ENCODE data around the gene GDPGP1. TPM values are rescaled to one million over a fixed set of nuclear protein-coding genes. Genes with fewer than 3 reads are reported as not detected.

The GDPGP1 gene
- total and polyA plus RNA-seq, 10 of the 15 experiments (the other 5 are each of a cell fraction or from before 2014, with no cell fraction given): 0.68 to 8.9 (median 3.0) TPM

GRCh38 chr15:90230071-90230494 lies 3.9 kb upstream of the GDPGP1 start:
- Histone ChIP-seq H3K4me1 (ENCODE audit: control insufficient read depth, insufficient read depth, low read length) (peaks cover 28% of the 10 kb centered on the region), H3K4me3 (no peak overlapping the region), H3K27me3 (replicated peaks in 1 of 2; ENCODE audit: control insufficient read depth in 2 of 2, insufficient read depth in 2 of 2, low read length in 1 of 2) (no peaks in the 10 kb centered on the region), H3K9ac (ENCODE audit: control insufficient read depth, insufficient read depth, low read length) (no peak overlapping the region), H3K27ac (ENCODE audit: control insufficient read depth, insufficient read depth) (no peak overlapping the region), H3K4me2 (ENCODE audit: control insufficient read depth, insufficient read depth) (peak overlapping the region; percentile 38; the same call in 1 of the 2 replicates), H3K36me3 (ENCODE audit: control insufficient read depth in 2 of 2, insufficient read depth in 2 of 2, low read length in 1 of 2) (peaks cover 16 to 19% of the 10 kb centered on the region in 2 experiments; a peak in 3 of 4 replicates), H4K20me1 (ENCODE audit: control insufficient read depth, insufficient read depth) (no peaks in the 10 kb centered on the region), H2AFZ (ENCODE audit: control insufficient read depth, low read depth, low read length) (no peak overlapping the region), H3K9me3 (replicated peaks; ENCODE audit: control insufficient read depth, insufficient read depth, low read length) (no peaks in the 10 kb centered on the region), H3K79me2 (ENCODE audit: control insufficient read depth, insufficient read depth, low read length) (peaks cover 19% of the 10 kb centered on the region)
- intact Hi-C loops (cut with micrococcal nuclease; ENCODE audit: unreplicated experiment): loop anchor here (5.0 kb wide), 5 partner anchors 38 to 432 kb away; partner anchors contain the start of gene AP3S2
- ATAC-seq (no peak), DNase-seq (ENCODE audit: low read depth, low spot score) (no peak), FAIRE-seq (no peak)
- peak; percentile 31; the same call in 1 of the 2 replicates for TF ChIP-seq POLR2A (IDR thresholded peaks at IDR 0.05; ENCODE audit: low read depth, low read length)
- no peak for TF ChIP-seq CBX3 (IDR thresholded peaks at IDR 0.05; ENCODE audit: borderline replicate concordance, low read depth)
- no peak for TF ChIP-seq DPF2 (IDR thresholded peaks at IDR 0.05)
- no peak for TF ChIP-seq GATAD2B (conservative IDR thresholded peaks at IDR 0.05; ENCODE audit: low read depth)
- ChIA-PET CTCF (interaction anchor here (1.0 to 4.8 kb wide), 5 partner anchors 8 to 87 kb away, joined by 3 to 38 read pairs (median 5); no protein-coding TSS in a partner anchor), SMC1A (ENCODE audit: uncharacterized antibody, unreplicated experiment) (interaction anchor here (0.7 to 4.5 kb wide), 8 partner anchors 8 to 125 kb away, joined by 3 to 24 read pairs (median 12); no protein-coding TSS in a partner anchor), POLR2A (interaction anchor here (0.8 to 4.9 kb wide), 3 partner anchors 28 to 68 kb away, joined by 3 to 31 read pairs (median 5); partner anchors contain the start of gene SEMA4B), RAD21 (ENCODE audit: unreplicated experiment) (interaction anchor here (2.1 kb wide), 1 partner anchor 9 kb away, joined by 5 read pairs; no protein-coding TSS in a partner anchor)
- in situ Hi-C loops (cut with MboI): no loop called here
- WGBS (ENCODE audit: insufficient coverage, insufficient replicate concordance, low lambda C conversion rate, missing lambda C conversion rate): 99% methylated on average over 12 of the region's 12 CpGs
- BruUV-seq (replicated peaks): no TSS peak

GRCh38 chr15:90230610-90231009 lies 3.4 kb upstream of the GDPGP1 start:
- WGBS (ENCODE audit: insufficient coverage, insufficient replicate concordance, low lambda C conversion rate, missing lambda C conversion rate): 78% methylated on average over 8 of the region's 8 CpGs
- H3K4me3 ChIP-seq: peak overlapping the region; percentile 42; the same call in 1 of the 2 replicates
- ATAC-seq (no peak), FAIRE-seq (no peak), DNase-seq (ENCODE audit: low read depth, low spot score) (no peak)
- no peaks in the 10 kb centered on the region for H3K27me3 ChIP-seq (replicated peaks in 1 of 2; ENCODE audit: control insufficient read depth in 2 of 2, insufficient read depth in 2 of 2, low read length in 1 of 2)
- intact Hi-C loops (cut with micrococcal nuclease; ENCODE audit: unreplicated experiment) (loop anchor here (5.0 kb wide), 5 partner anchors 38 to 432 kb away; partner anchors contain the start of gene AP3S2), in situ Hi-C loops (cut with MboI) (no loop called here)
- peaks cover 19% of the 10 kb centered on the region for H3K79me2 ChIP-seq (ENCODE audit: control insufficient read depth, insufficient read depth, low read length)
- no peak overlapping the region for H2AFZ ChIP-seq (ENCODE audit: control insufficient read depth, low read depth, low read length)
- peak overlapping the region; percentile 66 for H3K27ac ChIP-seq (ENCODE audit: control insufficient read depth, insufficient read depth)
- ChIA-PET RAD21 (ENCODE audit: unreplicated experiment) (interaction anchor here (1.0 to 2.6 kb wide), 5 partner anchors 10 to 81 kb away, joined by 3 to 22 read pairs (median 5); no protein-coding TSS in a partner anchor), CTCF (interaction anchor here (1.0 to 4.8 kb wide), 9 partner anchors 9 to 131 kb away, joined by 3 to 38 read pairs (median 5); partner anchors contain the start of gene SEMA4B), POLR2A (interaction anchor here (0.6 to 4.9 kb wide), 7 partner anchors 24 to 230 kb away, joined by 3 to 31 read pairs (median 5); partner anchors contain the start of gene SEMA4B), SMC1A (ENCODE audit: uncharacterized antibody, unreplicated experiment) (interaction anchor here (0.7 to 4.5 kb wide), 13 partner anchors 9 to 124 kb away, joined by 3 to 70 read pairs (median 5); no protein-coding TSS in a partner anchor)
- H3K4me2 ChIP-seq (ENCODE audit: control insufficient read depth, insufficient read depth): peak overlapping the region; percentile 88
- H3K9ac ChIP-seq (ENCODE audit: control insufficient read depth, insufficient read depth, low read length): peak overlapping the region; percentile 85; the same call in 1 of the 2 replicates
- H3K36me3 ChIP-seq (ENCODE audit: control insufficient read depth in 2 of 2, insufficient read depth in 2 of 2, low read length in 1 of 2): peaks cover 15 to 16% of the 10 kb centered on the region in 2 experiments; a peak in 3 of 4 replicates
- peaks cover 28% of the 10 kb centered on the region for H3K4me1 ChIP-seq (ENCODE audit: control insufficient read depth, insufficient read depth, low read length)
- TF ChIP-seq MYB (IDR thresholded peaks at IDR 0.05; ENCODE audit: borderline replicate concordance, low read depth, low read length) (no peak), ZBED1 (IDR thresholded peaks at IDR 0.05; ENCODE audit: borderline replicate concordance) (no peak), MXI1 (IDR thresholded peaks at IDR 0.05; ENCODE audit: low read depth, low read length) (no peak), SRF (IDR thresholded peaks at IDR 0.05; ENCODE audit: low read depth in 2 of 2, low read length in 2 of 2) (no peak)
- H3K9me3 ChIP-seq (replicated peaks; ENCODE audit: control insufficient read depth, insufficient read depth, low read length): no peaks in the 10 kb centered on the region
- no peaks in the 10 kb centered on the region for H4K20me1 ChIP-seq (ENCODE audit: control insufficient read depth, insufficient read depth)
- BruUV-seq (replicated peaks): no TSS peak
